ENCODE results near the gene EIPR1.

GRCh38 chr2:3194828-3195227, 182.8 kb downstream of the EIPR1 start:
- TF ChIP-seq ARNTL (CRISPR knock-in tag; IDR thresholded peaks at IDR 0.05; ENCODE audit: borderline replicate concordance, low read depth) (no peak), ISL1 (CRISPR knock-in tag; IDR thresholded peaks at IDR 0.05) (no peak), CREB5 (CRISPR knock-in tag; IDR thresholded peaks at IDR 0.05; ENCODE audit: low read depth) (no peak), ZC3H10 (CRISPR knock-in tag; IDR thresholded peaks at IDR 0.05) (no peak), PATZ1 (CRISPR knock-in tag; IDR thresholded peaks at IDR 0.05; ENCODE audit: borderline replicate concordance) (no peak), CSDC2 (CRISPR knock-in tag; IDR thresholded peaks at IDR 0.05) (no peak), ZFP3 (CRISPR knock-in tag; IDR thresholded peaks at IDR 0.05) (no peak), TOX (CRISPR knock-in tag; IDR thresholded peaks at IDR 0.05; ENCODE audit: borderline replicate concordance) (no peak), ZNF565 (CRISPR knock-in tag; conservative IDR thresholded peaks at IDR 0.05; ENCODE audit: low read depth) (no peak), GLIS3 (CRISPR knock-in tag; IDR thresholded peaks at IDR 0.05) (no peak), ZFP30 (CRISPR knock-in tag; IDR thresholded peaks at IDR 0.05) (no peak), ESRRG (CRISPR knock-in tag; IDR thresholded peaks at IDR 0.05) (no peak), PPARA (CRISPR knock-in tag; IDR thresholded peaks at IDR 0.05; ENCODE audit: borderline replicate concordance) (no peak)
